Retina (tissue), 1 donor: ENCODE data around the gene WDFY4.

Source experiments
- DNase-seq: peaks from one replicate; pipeline ENCODE4 v3.0.0-alpha.2; 2016

The WDFY4 gene

GRCh38 chr10:48958598-48959190 is 274.0 kb downstream of the WDFY4 start:
- DNase-seq, result no peak

GRCh38 chr10:48964038-48964437 is 279.4 kb downstream of the WDFY4 start:
- DNase-seq, result no peak

GRCh38 chr10:48965460-48965859 is 280.8 kb downstream of the WDFY4 start:
- DNase-seq, result no peak

GRCh38 chr10:48968036-48968435 is 283.4 kb downstream of the WDFY4 start:
- DNase-seq, result no peak

- no peak for DNase-seq
These were observed 285.4 kb downstream of the WDFY4 start for GRCh38 chr10:48970046-48970445.

GRCh38 chr10:48970654-48971053 is 286.0 kb downstream of the WDFY4 start:
- no peak for DNase-seq

GRCh38 chr10:48973065-48973464 is 288.4 kb downstream of the WDFY4 start:
- no peak for DNase-seq

DNA sequence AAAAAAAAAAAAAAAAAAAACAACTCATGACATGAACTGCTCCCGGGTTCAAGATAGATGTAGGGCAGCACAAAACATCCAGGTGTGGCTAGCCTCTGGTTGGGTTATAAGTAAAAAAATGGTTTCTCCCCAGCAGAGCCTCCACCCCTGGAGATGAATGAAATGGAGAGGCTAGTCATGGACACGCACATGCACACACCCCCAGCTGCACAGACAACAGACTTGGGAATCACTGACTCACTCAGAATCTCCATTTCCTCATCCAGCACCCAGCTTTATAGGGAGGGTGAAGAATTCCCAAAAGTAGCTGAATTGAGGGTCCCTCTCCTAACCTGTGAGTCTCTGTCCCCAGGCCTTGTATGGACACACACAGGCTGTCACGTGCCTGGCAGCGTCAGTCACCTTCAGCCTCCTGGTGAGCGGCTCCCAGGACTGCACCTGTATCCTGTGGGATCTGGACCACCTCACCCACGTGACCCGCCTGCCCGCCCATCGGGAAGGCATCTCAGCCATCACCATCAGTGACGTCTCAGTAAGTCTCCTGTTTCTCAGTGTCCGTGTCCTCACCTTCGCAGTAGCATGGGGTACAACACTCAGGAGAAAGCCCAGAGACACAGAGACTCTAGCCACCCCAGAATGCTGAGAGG is 290.0 kb downstream of the WDFY4 start:
- no peak for DNase-seq

DNA sequence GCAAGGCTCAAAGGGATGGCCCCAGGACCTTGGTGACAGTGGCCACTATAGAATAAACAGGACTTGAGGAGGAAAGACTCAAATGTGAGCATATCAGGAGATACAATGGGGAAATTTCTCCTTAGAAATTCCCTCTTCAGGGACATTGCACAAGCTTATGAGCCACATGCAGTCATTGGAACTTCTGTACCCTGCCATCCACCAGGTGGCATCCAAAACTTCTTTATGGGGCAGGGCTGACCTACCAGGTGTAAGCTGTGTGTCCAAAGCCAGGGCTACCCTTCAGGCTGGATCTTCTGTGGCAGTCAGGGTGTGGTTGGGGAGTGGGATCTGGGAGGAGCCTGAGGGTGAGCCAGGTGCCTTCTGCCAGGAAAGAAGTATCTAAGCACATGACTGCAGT is 291.5 kb downstream of the WDFY4 start:
- no peak for DNase-seq

DNA sequence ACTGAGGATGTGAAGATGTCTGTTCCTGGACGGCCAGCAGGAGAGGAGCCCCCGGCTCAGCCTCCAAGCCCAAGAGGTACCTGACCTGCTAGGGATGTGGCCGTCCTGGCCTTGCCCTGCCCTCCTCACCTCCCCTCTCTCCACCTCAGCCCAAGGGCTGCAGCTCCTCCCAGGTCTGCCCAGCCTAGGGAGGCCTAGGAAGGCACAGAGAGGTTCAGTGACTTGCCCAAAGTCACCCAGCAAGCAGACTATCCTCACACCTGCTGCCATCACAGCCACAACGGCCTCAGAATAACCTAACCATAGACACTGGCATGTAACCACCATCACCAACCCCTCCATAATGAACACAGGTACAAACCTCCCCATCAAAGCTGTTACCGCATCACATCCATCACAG is 293.6 kb downstream of the WDFY4 start:
- DNase-seq, result no peak

- peak; percentile 71 for DNase-seq
These were observed 296.7 kb downstream of the WDFY4 start for GRCh38 chr10:48981310-48981907.

DNA sequence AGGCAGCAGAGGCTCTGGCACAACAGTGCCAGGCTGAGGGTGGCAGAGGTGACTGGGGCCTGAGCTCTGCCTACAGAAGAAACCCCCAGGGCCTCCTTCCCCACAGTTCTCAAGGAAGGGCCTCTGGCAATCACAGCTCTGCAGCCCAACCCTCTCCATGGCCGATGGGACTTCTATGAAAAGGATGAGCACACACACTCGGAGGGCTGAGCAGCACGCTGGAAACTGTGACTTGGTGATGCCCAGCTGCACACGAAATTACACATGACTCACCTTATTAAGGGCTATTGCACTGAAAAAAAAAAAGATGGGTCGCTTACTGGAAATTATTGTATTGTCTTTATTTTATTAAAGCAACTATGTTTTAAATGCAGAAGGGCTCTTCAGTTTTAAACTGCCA is 297.9 kb downstream of the WDFY4 start:
- no peak for DNase-seq

GRCh38 chr10:48983648-48984351 is 299.1 kb downstream of the WDFY4 start:
- DNase-seq, result no peak

- DNase-seq, result no peak
These were observed 301.0 kb downstream of the WDFY4 start for GRCh38 chr10:48985621-48986158.

GRCh38 chr10:48990226-48990625 is 305.6 kb downstream of the WDFY4 start:
- DNase-seq, result no peak

- DNase-seq, result no peak
These were observed 309.0 kb downstream of the WDFY4 start for GRCh38 chr10:48993627-48994026.

DNA sequence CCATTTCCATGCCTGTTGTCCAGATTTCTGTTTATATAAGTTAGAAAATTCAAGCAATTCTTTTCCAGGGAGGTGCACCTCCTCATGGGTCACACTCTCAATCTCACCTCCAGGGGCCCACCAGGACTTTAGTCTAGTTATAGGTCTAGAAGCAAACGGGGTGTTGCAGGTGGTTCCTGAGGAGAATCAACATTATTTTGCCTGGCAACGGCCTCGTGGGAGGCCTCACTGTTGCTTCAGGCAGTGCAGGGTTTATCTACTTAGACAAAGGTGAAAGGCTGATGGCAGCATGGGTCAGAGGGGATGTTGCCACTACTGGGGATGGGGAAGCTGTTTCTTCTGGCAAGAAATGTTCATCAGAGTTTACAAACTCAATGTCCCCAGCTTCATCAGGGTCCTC is 311.7 kb downstream of the WDFY4 start:
- DNase-seq, result no peak

GRCh38 chr10:48999346-48999745 is 314.7 kb downstream of the WDFY4 start:
- no peak for DNase-seq

- DNase-seq, result no peak
These were observed 316.0 kb downstream of the WDFY4 start for GRCh38 chr10:49000437-49001398.

DNA sequence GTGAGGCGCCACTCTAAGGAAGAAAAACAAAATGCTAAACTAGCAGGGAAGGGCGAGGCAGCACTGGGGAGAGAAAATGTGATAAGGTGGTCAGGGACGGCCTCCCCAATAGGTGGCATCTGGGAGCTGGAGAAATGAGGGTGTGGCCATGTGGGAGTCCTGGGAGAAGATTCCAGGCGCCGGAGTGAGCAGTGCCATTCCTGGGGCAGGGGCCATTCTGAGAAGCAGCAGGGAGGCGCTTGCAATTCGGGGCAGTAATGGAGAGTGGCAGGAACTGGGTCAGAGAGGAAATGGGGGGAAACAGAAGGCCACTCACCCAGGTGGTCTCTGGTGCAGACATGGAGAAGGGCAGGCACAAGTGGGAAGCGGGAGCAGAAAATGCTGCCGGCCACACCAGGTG is 316.7 kb downstream of the WDFY4 start:
- peak; percentile 62 for DNase-seq

GRCh38 chr10:49001870-49002672 is 317.4 kb downstream of the WDFY4 start:
- peak; percentile 68 for DNase-seq

DNA sequence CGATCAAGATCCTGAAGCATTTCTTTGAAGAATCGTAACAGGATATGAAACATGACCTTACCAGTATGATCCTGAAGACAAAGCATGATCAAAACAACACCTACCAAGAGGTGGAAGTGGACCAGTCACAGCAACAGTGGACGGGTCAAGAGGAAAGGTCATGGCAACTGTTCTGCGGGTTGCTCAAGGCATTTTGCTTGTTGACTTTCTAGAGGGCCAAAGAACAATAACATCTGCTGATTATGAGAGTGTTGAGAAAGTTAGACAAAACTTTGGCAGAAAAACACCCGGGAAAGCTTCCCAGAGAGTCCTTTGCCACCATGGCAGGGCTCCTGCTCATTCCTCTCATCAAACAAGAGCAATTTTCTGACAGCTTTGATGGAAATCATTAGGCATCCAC is 320.6 kb downstream of the WDFY4 start:
- DNase-seq, result no peak
